Measurements from ENCODE around the gene SMIM45.

SMIM45 gene

DNA sequence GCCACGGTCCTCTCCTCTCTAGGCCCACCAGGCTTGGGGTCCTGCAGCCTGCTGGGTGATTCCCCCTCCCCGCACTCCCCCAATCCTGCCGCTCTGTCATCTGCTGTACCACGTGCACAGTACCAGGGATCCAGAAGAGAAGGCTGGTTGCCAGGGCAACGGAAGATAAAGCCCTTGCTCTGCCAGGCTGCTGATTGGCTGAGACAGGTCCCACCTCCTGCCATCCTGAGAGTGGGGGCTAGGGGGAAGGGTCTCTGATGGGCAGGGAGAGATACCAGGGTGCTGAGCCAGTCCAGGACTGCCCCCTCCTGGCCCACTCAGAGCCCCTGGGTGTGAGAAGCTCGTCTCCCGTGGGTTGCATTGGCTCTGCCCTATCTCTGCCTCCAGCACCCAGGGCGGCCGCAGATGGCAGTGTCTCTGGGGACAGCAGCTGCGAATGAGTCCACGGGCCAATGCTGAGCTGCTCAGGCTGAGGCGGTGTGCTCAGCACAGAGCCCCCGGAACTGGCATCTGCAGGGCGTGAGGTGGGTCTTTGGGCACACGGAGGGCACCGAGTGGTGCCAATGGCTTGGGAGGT, at the start of gene SMIM45:
Gene SMIM45 (plus strand): TSS at position 253 of the 577 bp plus-strand sequence.
- Histone ChIP-seq H3K9me3 (no peaks in the 10 kb centered on the region), H3K36me3 (no peaks in the 10 kb centered on the region), H3K4me3 (no peak within 1 kb of the TSS), H3K27ac (no peak within 1 kb of the TSS), H3K27me3 (no peaks in the 10 kb centered on the region), H3K4me1 (no peaks in the 10 kb centered on the region)
- no peak for DNase-seq (ENCODE audit: low spot score in 2 of 2)
- intact Hi-C loops (cut with DNase I): no loop called here
- TF ChIP-seq, protein P1, sequence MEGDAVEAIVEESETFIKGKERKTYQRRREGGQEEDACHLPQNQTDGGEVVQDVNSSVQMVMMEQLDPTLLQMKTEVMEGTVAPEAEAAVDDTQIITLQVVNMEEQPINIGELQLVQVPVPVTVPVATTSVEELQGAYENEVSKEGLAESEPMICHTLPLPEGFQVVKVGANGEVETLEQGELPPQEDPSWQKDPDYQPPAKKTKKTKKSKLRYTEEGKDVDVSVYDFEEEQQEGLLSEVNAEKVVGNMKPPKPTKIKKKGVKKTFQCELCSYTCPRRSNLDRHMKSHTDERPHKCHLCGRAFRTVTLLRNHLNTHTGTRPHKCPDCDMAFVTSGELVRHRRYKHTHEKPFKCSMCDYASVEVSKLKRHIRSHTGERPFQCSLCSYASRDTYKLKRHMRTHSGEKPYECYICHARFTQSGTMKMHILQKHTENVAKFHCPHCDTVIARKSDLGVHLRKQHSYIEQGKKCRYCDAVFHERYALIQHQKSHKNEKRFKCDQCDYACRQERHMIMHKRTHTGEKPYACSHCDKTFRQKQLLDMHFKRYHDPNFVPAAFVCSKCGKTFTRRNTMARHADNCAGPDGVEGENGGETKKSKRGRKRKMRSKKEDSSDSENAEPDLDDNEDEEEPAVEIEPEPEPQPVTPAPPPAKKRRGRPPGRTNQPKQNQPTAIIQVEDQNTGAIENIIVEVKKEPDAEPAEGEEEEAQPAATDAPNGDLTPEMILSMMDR (IDR thresholded peaks at IDR 0.05): no peak

DNA sequence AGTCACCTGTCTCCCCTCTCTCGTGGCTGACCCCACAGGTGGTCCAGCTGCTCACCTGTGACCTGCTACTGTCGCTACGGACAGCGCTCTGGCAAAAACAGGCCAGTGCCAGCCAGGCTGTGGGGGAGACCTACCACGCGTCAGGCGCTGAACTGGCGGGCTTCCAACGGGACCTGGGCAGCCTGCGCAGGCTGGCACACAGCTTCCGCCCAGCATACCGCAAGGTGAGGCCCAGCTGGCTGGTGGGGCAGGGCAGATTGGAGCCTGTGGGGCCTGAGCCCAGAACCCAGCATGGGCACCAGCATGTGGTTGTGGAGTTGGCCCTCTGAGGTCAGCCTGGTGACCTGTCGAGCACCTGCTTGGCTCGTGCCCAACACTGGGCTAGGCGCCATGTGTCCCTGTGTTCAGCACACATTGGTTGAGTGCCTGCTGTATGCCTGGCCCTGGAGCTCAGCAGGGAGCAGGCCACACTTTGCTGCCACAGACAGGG, 49.0 kb upstream of the SMIM45 start:
- TF ChIP-seq, protein P1 (IDR thresholded peaks at IDR 0.05): no peak
- no peaks in the 10 kb centered on the region for H3K4me1 ChIP-seq
- H3K4me3 ChIP-seq: no peak overlapping the region
- peaks cover 42 to 91% of the 10 kb centered on the region in 2 donors for H3K36me3 ChIP-seq
- H3K27me3 ChIP-seq: no peaks in the 10 kb centered on the region
- DNase-seq (ENCODE audit: low spot score in 2 of 2): no peak
- H3K27ac ChIP-seq: no peak overlapping the region
- intact Hi-C loops (cut with DNase I): no loop called here
- H3K9me3 ChIP-seq: no peaks in the 10 kb centered on the region

DNA sequence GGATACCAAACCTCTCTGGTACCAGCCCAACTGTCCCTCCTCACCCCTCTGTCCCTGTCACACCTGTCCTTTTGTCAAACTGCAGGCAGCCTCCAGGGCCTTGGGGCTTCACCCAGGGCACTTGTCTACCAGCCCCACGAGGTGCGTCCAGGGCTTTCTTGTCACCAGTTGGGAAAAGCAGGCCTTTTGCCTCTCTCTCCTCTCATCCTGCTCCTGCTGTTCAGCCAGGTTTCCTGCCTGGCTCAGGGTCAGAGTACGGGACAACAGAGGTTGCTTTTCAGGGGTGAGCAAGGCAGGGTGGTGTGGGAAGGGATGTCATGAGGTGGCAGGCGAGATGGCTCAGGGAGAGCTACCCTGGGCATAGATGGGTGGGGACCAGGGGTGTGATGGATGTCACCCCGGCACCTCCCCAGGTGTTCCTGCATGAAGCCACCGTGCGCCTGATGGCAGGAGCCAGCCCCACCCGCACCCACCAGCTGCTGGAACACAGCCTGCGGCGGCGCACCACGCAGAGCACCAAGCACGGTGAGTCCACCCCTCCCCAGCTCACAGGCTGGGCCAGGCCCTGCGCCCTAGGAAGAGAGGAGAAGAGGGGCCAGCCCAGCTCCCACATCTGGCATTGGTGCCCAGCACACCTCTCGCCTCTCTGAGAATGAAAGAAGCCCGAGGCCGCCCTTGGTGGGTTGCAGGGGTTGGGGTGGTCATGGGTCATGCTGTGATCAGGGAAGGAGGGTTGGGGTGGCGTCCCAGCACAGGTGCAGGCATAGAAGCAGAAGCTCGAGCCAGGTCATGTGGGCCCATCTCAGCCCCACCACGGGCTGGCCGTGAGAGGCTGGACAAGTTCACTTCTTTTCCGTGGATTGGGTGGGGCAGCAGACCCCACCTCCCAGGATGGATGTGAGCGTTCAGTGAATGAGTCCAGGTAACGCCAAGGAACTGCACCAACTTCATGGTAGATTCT, 47.2 kb upstream of the SMIM45 start:
- Histone ChIP-seq H3K4me1 (no peaks in the 10 kb centered on the region), H3K27me3 (no peaks in the 10 kb centered on the region), H3K36me3 (peaks cover 37 to 74% of the 10 kb centered on the region in 2 donors), H3K27ac (no peak overlapping the region), H3K9me3 (no peaks in the 10 kb centered on the region), H3K4me3 (no peak overlapping the region)
- TF ChIP-seq, protein P1 (IDR thresholded peaks at IDR 0.05): no peak
- DNase-seq (ENCODE audit: low spot score in 2 of 2): no peak
- intact Hi-C loops (cut with DNase I): no loop called here

DNA sequence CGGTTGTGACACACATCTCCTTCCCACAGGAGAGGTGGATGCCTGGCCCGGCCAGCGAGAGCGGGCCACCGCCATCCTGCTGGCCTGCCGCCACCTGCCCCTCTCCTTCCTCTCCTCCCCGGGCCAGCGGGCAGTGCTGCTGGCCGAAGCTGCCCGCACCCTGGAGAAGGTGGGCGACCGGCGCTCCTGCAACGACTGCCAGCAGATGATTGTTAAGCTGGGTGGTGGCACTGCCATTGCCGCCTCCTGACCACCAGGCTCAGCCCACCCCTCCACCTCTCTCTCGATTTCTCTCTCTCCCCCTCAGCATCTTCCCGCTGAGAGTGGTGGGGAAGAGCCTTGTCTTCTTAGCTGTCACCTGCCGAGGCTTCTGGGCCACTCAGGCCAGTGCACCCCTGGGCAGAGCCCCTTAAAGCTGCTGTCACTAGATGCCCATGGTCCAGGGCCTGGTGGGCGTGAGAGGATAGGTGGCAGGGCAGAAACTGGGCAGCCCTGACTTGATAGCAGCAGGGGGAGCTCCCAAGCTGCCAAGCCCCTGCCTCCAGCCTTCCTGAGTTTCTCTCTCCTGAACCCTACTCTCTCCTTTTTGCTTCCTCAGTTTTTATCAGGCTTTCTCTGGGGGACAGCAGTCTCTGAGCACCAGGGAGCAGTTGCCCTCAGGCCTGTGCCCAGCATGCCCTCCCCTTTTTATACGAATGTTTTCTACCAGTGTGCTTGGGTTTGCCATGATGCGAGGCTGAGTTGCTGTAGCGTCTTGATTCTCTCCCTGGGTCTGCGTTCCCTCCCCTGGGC, 46.3 kb upstream of the SMIM45 start:
- H3K4me1 ChIP-seq: peaks cover 3 to 5% of the 10 kb centered on the region in 2 donors
- no peak overlapping the region for H3K27ac ChIP-seq
- H3K27me3 ChIP-seq: no peaks in the 10 kb centered on the region
- H3K9me3 ChIP-seq: no peaks in the 10 kb centered on the region
- DNase-seq (ENCODE audit: low spot score in 2 of 2): no peak
- intact Hi-C loops (cut with DNase I): no loop called here
- no peak overlapping the region for H3K4me3 ChIP-seq
- TF ChIP-seq, protein P1 (IDR thresholded peaks at IDR 0.05): no peak
- H3K36me3 ChIP-seq: peaks cover 32 to 65% of the 10 kb centered on the region in 2 donors

DNA sequence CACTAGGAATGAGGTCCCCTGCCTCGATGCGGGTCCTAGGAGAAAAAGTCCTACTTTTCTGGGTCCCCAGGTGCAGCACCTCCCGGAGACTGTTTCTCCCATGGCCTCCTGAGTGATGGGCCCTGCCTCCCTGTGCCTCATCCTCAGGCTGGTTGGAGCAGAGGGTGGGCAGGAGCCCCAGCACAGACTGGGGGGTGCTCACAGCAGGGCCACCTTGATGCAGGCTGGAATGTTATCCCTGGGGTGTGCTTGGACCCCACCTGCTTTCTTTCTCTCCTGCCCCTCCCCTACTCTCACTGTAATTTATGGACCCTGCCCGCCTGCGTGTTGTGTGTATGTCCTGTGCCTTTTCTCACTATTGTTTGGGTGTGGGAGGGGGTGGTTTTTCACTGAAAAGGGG, 45.1 kb upstream of the SMIM45 start:
- TF ChIP-seq, protein P1 (IDR thresholded peaks at IDR 0.05): no peak
- no peaks in the 10 kb centered on the region for H3K9me3 ChIP-seq
- H3K4me1 ChIP-seq: peaks cover 8 to 10% of the 10 kb centered on the region in 2 donors

More for the DNA sequence above, 45.1 kb upstream of the SMIM45 start:
- no peak for DNase-seq (ENCODE audit: low spot score in 2 of 2)
- Histone ChIP-seq H3K4me3 (no peak overlapping the region), H3K27me3 (peaks cover 10% of the 10 kb centered on the region), H3K27ac (no peak overlapping the region), H3K36me3 (peaks cover 32 to 53% of the 10 kb centered on the region in 2 donors)
- intact Hi-C loops (cut with DNase I): no loop called here

All from ascending aorta (tissue), 2 donors.